Stimulated activated CD4-positive, alpha-beta T cell treated with anti-CD3 and anti-CD28 coated beads, Interleukin-1b, Interleukin-23, amount 100 ng/mL, for 48 hours (primary cell): ENCODE data around the gene TMOD1.
"Not testable (repeated sequence)": the region's sequence is repeated elsewhere in the genome, so short reads cannot be mapped to it uniquely, and the experiment has no call there.

Source experiments
- DNase-seq: peaks from one replicate; pipeline ENCODE4 v3.0.0-alpha.2; 2020

Gene TMOD1

GRCh38 chr9:97568461-97569275 is 67.2 kb downstream of the TMOD1 start:
- DNase-seq = no peak

DNA sequence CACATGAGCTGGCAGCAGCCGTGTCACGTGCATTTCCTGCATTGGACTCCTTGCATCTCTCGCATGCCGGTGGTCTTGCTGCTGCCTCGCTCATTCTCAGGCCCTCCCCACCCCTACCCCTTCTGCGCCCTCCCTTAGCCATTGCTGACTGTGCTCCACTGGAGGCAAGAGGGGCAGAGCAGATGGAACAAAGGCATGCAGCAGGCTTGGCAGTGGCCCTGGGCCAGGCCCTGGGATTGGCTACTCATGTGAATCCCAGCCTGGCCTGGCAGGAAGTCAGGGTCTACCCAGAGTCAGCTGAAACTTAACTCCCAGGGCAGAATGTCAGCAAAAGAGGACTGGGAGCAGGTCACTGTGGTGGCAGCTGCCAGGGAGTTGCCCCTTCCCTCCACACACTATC is 69.4 kb downstream of the TMOD1 start:
- no peak for DNase-seq

GRCh38 chr9:97571664-97572063 is 70.2 kb downstream of the TMOD1 start:
- DNase-seq = no peak

DNA sequence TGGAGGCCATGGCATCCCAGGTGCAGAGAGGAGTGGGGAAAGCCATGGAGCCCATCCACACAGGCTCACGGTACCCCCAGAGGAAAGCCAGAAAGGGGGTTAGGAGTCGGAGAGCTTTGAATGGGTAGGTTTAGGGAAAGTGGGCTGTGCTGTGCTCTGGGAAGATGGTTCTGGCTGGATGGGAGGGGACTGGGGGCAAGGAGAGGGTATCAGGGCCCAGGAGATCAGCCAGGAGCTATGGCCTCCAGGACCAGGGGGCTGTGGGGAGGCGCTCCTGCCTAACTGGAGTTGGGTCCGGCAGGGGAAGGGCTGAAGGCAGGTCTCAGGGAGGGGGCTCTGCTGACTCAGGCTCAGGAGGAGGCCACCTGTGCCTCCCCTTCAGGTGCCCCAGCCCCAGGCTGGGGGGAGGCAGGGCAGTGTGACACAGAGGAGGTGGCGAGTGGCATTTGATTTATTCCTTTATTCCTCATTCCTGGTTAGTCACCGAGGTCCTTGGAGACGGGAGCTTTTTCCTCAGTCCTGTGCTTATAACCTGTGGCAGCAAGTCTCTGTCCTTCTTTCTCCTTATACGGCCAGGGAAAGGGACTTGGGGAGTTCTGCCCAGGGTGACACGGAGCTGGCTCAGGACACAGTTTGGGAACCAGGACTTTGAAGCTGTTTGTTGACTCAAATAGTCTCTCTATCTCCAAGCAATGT is 70.9 kb downstream of the TMOD1 start:
- no peak for DNase-seq

GRCh38 chr9:97572892-97573365 is 71.5 kb downstream of the TMOD1 start:
- DNase-seq = no peak

DNA sequence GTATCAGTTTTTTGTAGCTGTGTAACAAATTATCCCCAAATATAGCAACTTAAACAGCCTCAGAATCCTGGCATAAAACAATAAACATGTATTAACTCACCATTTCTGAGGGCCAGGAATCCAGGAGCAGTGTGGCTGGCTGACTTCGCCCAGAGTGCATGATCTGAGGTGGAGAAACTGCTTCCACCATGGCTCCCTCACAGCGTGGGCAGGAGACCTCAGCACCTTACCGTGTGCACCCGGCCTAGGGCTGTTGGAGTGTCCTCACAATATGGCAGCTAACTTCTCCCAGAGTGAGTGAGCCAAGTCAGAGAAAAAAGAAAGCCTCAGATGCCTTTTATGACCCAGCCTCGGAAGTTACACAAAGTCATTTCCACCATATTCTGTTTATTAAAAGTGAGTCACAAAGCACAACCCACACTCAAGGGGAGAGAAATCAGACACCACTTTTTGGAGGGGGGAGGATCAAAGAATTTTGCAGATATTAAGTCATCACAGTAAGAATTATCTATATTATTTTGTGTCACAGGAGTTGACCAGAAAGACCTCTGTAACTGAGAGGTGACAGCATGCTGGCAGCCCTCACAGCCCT is 72.1 kb downstream of the TMOD1 start:
- DNase-seq = no peak

DNA sequence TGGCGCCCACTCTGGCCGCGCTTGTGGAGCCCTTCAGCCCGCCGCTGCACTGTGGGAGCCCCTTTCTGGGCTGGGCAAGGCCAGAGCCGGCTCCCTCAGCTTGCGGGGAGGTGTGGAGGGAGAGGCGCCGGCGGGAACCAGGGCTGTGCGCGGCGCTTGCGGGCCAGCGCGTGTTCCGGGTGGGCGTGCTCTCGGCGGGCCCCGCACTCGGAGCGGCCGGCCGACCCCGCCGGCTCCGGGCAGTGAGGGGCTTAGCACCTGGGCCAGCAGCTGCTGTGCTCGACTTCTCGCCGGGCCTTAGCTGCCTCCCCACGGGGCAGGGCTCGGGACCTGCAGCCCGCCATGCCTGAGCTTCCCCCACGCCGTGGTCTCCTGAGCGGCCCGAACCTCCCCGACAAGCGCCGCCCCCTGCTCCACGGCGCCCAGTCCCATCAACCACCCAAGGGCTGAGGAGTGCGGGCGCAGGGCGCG is 72.7 kb downstream of the TMOD1 start:
- not testable (repeated sequence) for DNase-seq

DNA sequence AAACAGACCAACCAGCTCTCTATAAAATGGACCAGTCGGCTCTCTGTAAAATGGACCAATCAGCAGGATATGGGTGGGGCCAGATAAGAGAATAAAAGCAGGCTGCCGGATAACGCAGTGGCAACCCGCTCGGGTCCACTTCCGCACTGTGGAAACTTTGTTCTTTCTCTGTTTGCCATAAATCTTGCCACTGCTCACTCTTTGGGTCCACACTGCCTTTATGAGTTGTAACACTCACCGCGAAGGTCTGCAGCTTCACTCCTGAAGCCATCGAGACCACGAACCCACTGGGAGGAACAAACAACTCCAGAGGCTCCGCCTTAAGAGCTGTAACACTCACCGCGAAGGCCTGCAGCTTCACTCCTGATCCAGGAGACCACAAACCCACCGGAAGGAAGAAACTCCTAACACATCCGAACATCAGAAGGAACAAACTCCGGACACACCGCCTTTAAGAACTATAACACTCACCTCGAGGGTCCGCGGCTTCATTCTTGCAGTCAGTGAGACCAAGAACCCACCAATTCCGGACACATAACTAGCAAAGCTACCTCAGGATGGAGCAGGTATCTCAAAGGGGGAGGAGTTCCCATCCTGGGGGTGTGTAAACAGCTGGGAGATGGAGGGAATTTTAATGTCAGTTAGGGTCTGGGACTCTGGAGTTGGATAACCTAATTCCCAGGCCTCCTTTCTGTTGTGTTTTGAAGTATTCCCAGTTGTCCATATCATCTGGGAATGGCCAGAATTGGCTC is 73.6 kb downstream of the TMOD1 start:
- peak; percentile 37 for DNase-seq

DNA sequence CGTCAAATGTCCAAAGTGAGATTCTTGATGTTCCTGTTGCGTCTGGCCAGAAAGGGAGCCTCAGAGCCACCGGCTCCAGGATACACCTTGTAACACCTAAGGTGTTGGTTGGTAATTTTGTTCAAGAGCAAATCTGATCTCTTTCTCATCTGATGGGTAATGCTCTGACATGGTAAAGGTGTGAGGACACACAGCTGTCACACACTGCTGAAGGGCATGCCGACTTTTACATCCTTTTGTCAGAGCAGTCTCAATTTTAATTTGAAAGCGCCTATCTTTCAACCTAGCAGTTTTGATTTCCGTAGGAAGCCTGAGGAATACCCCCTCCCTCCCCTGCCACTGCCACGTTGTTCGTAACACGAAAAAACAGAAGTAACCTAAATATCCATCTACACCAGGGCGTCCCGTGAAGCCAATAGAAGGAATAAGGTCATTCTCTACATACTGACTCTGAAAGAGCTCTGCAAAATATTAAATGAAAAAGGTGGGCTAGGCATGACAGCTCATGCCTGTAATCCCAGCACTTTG is 74.3 kb downstream of the TMOD1 start:
- DNase-seq = no peak

- DNase-seq = no peak
These were observed 75.6 kb downstream of the TMOD1 start for GRCh38 chr9:97577051-97577450.

DNA sequence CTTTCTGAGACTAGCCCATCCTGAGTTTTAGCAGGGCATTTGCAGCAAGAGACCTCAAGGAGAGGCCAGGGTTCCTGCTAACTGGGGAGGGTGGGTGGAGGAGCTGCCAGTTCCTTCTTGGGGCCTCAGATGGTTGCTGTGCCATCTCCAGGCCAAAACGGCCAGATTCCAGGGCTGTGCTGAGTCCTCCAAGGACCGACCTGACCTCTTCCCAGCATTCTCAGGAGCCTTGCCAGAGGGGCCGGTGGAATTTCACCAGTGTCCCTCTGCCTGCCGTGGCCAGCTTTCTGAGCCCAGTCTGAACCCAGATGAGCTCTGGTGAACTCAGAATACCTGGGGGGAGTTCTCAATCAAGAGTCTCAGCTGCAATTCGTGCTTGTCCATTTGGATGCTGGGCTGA is 77.4 kb downstream of the TMOD1 start:
- DNase-seq = no peak

GRCh38 chr9:97579914-97580313 is 78.4 kb downstream of the TMOD1 start:
- DNase-seq = no peak

DNA sequence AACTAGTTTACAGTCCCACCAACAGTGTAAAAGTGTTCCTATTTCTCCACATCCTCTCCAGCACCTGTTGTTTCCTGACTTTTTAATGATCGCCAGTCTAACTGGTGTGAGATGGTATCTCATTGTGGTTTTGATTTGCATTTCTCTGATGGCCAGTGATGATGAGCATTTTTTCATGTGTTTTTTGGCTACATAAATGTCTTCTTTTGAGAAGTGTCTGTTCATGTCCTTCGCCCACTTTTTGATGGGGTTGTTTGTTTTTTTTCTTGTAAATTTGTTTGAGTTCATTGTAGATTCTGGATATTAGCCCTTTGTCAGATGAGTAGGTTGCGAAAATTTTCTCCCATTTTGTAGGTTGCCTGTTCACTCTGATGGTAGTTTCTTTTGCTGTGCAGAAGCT is 80.1 kb downstream of the TMOD1 start:
- not testable (repeated sequence) for DNase-seq

DNA sequence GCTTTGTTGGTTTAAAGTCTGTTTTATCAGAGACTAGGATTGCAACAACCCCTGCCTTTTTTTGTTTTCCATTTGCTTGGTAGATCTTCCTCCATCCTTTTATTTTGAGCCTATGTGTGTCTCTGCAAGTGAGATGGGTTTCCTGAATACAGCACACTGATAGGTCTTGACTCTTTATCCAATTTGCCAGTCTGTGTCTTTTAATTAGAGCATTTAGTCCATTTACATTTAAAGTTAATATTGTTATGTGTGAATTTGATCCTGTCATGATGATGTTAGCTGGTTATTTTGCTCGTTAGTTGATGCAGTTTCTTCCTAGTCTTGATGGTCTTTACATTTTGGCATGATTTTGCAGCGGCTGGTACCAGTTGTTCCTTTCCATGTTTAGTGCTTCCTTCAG is 83.3 kb downstream of the TMOD1 start:
- not testable (repeated sequence) for DNase-seq

DNA sequence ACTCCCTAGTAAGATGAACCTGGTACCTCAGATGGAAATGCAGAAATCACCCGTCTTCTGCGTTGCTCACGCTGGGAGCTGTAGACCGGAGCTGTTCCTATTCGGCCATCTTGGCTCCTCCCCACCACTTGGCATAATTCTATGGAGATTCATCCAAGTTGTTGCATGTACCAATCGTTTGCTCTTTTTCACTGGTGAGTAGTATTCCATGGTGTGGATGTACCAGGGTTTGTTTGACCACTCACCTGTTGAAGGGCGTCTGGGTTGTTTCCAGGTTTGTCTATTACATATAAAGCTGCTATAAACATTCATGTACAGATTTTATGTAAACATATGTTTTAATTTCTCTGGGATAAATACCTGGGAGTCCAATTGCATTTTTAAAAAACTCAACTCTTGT is 85.4 kb downstream of the TMOD1 start:
- DNase-seq = not testable (repeated sequence)

DNA sequence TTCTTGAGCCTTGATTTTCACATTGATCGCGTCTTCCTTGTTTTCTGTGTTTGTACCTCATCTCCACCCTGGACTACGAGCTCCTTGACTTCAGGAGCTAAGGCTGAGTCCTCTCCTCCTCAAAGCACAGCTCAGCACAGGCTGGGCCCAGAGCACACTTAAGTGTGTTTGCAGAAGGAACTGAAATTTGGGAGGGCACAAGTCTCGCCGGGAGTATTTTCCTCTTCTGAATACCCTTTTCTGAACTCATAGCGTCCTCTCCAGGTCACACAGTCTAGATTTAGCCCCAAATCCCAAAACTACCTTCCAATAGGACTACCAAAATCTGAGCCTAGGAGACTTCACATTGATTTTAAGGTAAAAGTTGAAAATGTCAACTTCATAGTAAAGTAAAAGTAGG is 90.1 kb downstream of the TMOD1 start:
- DNase-seq = no peak

DNA sequence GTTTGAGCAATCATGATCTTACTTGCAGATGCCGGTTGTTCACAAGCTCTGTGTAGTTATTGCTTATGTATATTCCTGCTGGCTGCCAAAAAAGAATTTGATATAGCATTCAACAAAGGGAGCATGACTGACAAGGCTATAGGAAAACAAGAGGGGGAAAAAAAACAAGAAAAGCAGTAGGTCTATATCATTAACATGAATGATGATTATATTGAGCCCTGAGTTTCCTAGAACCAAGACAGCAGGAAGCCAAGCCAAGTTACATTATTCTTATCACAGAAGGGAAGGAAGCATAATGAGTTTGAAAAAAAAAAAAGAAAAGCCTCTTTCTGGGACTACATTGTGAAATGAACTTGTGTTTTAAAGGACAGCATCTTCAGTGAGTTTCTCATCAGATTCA is 90.7 kb downstream of the TMOD1 start:
- no peak for DNase-seq

- DNase-seq = no peak
These were observed 92.5 kb downstream of the TMOD1 start for GRCh38 chr9:97593960-97594359.

DNA sequence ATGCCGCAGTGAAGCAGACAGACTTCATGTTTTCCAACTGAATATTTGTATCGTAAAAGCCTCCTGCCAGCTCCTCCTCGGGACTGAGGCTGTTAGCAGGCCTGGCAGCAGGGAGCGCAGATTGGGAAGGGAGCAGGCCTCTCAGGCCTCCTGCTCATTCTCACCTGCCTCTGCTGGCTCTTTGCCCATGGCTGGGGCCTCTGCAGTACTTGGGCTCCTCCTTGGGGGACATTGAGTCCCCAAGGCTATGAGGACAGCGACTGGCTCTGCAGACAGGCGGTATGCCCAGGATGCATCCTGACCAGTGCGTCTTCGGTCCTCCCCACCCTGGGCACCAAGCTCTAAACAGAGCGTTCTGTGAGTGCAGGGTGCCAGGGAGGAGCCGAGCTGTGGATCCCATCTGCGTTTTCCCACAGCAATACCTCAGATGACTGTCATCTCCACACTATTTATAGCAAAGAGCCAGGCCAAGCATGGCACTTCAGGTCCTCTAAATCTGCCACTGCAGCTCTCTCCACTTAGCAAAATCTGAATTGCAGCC is 93.0 kb downstream of the TMOD1 start:
- DNase-seq = no peak

GRCh38 chr9:97596906-97597305 is 95.4 kb downstream of the TMOD1 start:
- no peak for DNase-seq

GRCh38 chr9:97598461-97599288 is 97.2 kb downstream of the TMOD1 start:
- DNase-seq = peak; percentile 67
